Hematopoietic multipotent progenitor cell treated with erythropoietin and hydrocortisone succinate and interleukin-3 and kit ligand, for 15 days (in vitro differentiated cells): ENCODE results near the gene FAM98C.
"Not testable (repeated sequence)": the region's sequence is repeated elsewhere in the genome, so short reads cannot be mapped to it uniquely, and the experiment has no call there.

Source experiments
- DNase-seq: peaks from one replicate; pipeline ENCODE4 v3.0.0-alpha.2; 2015; ENCODE audit warnings: low spot score

The FAM98C gene

GRCh38 chr19:38427035-38427677, 24.3 kb downstream of the FAM98C start:
- DNase-seq: not testable (repeated sequence)

DNA sequence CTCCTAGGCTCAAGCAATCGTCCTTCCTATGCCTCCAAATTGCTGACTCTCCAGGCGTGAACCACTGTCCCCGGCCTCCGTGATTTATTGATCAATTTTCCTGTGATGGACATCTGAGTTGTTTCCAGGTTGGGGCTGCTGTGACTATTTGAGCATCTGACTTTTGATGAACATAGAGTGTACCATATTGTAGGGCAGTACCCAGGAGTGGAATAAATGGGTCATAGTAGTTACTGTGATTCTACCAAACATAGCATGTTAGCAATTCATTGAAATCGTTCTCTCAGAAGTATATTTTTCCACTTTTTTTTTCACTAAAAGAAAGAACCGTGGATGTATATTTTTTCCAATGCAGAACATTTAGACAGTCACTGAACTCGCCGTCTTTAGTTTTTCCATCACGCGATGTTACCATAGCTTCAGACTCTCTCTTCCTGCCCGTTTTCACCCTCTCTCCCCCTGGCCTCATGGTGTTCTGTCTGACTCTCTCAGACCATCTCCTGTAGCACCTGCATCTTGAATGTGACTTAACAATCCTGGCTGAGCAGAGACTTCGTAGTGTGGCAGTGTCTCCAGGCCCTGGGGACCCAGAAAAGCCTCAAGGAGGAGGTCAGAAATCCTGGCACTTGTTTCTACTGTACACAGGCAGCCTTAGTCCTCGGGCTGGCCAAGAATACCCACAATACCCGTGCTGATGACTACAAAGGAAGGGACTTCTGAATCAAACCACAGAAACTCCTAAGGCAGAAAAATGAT, 26.3 kb downstream of the FAM98C start:
- DNase-seq: no peak

- DNase-seq: no peak
These were observed 26.9 kb downstream of the FAM98C start for GRCh38 chr19:38429811-38430156.

DNA sequence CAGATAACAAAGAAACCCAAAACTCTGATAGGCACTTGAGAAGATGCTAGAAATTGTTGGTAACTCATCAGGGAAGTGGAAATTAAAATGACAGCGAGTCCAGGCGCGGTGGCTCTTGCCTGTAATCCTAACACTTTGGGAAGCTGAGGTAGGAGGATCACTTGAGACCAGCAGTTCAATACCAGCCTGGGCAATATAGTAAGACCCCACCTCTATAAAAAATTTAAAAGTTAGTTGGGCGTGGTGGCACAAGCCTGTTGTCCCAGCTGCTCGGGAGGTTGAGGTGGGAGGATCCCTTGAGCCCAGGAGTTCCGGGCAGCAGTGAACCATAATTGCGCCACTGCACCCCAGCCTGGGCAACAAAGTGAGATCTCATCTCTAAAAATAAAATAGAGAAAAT, 28.0 kb downstream of the FAM98C start:
- no peak for DNase-seq

GRCh38 chr19:38433268-38433733, 30.4 kb downstream of the FAM98C start, which contains the start of gene RYR1:
Gene RYR1, plus strand, starts transcription at chr19:38433691. Its CDS starts 139 bp downstream, at chr19:38433830.
- DNase-seq: peak; percentile 7

GRCh38 chr19:38434549-38435051, 31.7 kb downstream of the FAM98C start:
- no peak for DNase-seq

DNA sequence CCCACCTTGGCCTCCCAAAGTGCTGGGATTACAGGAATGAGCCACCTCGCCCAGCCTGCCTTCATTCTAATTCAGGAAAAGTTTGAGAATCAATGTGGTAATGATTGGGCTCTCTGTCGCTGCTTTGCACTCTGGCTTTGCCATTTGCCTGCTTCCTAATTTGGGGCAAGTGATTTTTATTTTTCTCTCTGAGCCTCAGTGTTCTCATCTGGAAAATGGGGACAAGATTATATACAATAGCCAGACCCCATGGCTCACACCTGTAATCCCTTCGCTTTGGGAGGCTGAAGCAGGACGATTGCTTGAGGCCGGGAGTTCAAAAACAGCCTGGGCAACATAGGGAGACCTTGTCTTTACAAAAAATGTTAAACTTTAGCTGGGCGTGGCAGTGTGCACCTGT, 34.4 kb downstream of the FAM98C start:
- no peak for DNase-seq

- no peak for DNase-seq
These were observed 35.0 kb downstream of the FAM98C start for GRCh38 chr19:38437917-38438316.

DNA sequence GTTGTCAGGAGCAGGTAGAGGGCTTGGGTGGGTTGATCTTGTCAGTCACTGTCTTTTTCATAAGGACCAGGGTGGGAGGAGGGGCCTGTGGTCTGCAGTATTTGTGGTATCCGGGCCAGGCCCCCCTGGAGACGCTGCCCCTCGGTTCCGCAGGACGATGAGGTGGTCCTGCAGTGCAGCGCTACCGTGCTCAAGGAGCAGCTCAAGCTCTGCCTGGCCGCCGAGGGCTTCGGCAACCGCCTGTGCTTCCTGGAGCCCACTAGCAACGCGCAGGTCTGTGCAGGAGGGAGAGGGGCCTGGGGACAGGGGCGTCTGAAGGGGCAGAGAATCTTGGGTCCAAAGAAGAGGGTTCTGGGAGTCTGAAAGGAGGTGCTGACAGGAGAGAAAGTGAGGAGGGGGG, 37.7 kb downstream of the FAM98C start:
- DNase-seq: no peak

- no peak for DNase-seq
These were observed 38.9 kb downstream of the FAM98C start for GRCh38 chr19:38441657-38442348.

DNA sequence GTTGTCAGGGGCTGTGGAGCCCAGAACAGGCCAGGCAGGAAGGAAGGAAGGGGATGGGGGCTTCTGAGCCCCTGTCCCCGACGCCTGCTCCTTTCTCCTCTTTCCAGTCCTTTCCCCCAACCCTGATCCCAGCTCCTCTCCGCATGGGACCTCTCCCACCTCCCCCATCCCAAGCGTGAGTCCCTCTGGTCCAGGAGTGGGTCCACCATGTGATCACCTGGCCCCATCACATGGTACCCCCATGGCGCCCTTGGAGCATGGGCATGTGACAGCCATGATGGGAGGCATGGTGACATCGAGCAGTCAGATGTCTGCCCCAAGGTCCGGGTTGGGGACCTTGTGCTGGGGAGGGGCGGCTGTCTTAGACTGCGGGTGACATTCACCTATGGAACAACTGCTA, 39.8 kb downstream of the FAM98C start:
- DNase-seq: no peak

DNA sequence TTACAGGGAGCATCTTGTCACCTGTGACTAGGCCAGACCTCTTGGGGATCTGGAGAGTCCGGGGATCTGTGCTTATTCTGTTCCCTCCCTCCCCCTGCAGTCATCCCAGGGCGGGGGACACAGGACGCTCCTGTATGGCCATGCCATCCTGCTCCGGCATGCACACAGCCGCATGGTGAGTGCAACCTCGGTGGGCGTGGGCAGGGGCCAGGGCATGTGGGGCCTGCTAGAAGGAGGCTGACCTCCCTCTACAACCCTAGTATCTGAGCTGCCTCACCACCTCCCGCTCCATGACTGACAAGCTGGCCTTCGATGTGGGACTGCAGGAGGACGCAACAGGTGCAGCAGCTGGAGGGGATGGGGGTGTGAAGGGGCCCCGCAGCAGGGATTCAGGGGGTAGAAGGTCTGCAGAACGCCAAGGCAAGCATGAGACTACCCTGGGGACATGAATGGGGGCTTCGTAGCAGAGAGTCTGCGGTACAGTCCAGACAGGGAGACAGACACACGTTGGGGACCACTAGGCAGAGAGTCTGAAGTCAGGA, 40.6 kb downstream of the FAM98C start:
- DNase-seq: no peak

DNA sequence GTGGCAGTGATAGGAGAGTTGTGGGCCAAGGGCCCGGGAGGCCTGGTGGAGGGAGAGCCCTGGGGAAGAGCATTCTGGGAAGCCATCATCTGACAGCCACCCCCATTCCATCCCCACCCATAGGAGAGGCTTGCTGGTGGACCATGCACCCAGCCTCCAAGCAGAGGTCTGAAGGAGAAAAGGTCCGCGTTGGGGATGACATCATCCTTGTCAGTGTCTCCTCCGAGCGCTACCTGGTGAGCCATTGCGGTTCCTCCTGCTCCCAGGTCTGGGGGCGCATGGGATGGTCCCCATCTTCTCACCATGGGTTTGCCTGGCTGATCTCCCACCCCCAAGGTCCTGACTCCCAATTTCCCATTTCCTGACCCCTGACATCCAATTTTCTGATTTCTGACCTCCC, 41.1 kb downstream of the FAM98C start:
- DNase-seq: no peak

- no peak for DNase-seq
These were observed 42.5 kb downstream of the FAM98C start for GRCh38 chr19:38445362-38445761.

DNA sequence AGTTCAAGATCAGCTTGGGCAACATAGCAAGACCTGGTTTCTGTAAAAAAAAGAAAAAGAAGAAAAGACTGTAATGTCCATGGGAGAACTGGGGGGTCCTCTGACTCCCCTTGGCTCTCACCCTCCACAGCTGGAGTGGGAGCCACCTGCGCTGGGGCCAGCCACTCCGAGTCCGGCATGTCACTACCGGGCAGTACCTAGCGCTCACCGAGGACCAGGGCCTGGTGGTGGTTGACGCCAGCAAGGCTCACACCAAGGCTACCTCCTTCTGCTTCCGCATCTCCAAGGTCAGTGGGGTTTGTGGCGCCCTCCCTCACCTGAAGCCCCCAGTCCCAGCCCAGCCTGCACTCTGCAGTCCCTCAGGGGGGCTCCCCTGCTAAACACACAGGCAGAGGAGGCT, 45.3 kb downstream of the FAM98C start:
- DNase-seq: no peak

DNA sequence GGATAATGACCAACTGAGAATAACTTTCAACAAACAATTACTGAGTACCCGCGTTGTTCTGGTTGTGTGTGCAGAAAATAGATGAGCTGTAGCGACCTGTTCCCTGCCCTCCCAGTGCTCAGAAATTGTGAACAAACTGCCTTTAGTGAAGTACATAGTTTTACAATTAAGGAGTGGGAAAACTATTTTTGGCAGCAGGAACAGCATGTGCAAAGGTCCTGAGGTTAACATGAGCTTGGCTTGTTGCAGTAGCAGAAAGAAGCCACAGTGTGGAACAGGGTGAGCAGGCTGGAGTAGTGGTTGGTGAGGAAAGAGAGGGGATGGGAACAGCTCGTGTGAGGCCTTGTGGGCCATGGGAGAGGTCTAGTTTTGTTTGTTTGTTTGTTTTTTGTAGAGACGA, 46.6 kb downstream of the FAM98C start:
- no peak for DNase-seq

GRCh38 chr19:38451036-38451435, 48.1 kb downstream of the FAM98C start:
- DNase-seq: no peak

GRCh38 chr19:38451629-38452028, 48.7 kb downstream of the FAM98C start:
- DNase-seq: no peak

DNA sequence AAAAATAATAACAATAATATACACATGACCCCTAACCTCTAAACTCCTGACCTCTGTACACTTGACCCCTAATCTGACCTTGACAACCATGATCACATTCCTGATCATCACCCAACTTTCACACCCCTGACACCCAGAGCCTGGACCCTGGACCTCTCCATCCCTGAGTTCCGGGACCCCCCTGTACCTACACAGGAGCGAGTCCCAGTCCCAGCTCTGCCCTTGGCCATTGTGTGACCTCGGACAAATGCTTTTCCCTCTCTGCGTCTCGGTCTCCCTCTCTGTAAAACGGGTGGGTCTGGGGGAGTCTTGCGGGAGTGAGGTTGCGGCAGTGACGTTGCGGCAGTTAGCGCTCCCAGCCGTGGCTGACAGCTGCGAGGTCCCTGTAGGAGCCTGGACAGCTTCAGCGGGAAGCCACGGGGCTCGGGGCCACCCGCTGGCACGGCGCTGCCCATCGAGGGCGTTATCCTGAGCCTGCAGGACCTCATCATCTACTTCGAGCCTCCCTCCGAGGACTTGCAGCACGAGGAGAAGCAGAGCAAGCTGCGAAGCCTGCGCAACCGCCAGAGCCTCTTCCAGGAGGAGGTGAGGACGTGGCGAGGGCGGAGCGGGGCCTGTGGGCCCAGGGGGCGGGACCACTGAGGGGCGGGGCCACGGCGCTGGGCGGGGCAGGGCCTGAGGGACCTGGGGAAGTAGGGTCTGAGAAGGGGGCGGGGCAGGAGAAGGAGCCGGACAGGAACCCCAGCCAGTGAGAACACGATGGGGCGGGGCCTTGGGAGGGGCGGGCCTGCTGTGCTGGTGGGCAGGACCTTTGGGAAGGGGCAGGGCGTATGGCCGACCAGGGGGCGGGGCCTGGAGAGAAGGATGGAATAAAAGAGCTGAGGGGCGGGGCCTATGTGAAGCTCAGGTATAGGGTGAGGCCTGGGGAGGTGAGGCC, 49.8 kb downstream of the FAM98C start:
- DNase-seq: peak; percentile 29

DNA sequence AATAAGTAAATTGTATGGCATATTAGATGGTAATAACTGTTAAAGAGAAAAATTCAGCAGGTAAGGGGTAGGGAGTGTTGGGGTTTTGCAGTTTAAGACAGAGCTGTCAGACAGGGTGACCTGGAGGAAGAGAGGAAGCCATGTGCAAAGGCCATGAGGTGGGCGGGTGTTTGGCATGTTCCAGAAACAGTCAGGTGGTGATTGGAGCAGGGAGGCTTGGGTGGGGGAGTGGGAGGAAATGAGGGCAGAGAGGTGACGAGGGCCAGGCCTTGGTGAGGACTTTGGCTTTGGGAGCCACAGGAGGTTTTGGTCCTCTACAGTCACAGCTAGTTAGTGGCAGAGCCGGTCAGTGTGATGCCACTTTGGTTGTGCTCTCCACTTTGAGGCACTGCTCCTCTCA, 50.7 kb downstream of the FAM98C start:
- DNase-seq: no peak

- DNase-seq: no peak
These were observed 52.1 kb downstream of the FAM98C start for GRCh38 chr19:38455031-38455430.
